Ureter (tissue), 1 donor: Measurements from ENCODE around the gene CYP39A1. TPM values are rescaled to one million over a fixed set of nuclear protein-coding genes. Genes with fewer than 3 reads are reported as not detected.

ENCODE experiments used
- DNase-seq: peaks from one replicate; pipeline ENCODE4 v3.0.0-alpha.2; 2020; ENCODE audit warnings: low spot score
- total RNA-seq: library from RNA; stranded (reverse); gene quantifications from one replicate; pipeline ENCODE4 v1.2.4, GENCODE V29; 2023
- donor health status: DM: yes; HTN: yes; CAD: no.

Gene CYP39A1
- total RNA-seq, 1 donor from 2014 or later, result 3.5 TPM

- DNase-seq, result no peak
These were observed 60.6 kb downstream of the CYP39A1 start for GRCh38 chr6:46592046-46592445.

GRCh38 chr6:46590765-46591164 lies 61.9 kb downstream of the CYP39A1 start:
- no peak for DNase-seq

- no peak for DNase-seq
These were observed 65.7 kb downstream of the CYP39A1 start for GRCh38 chr6:46586906-46587305.

GRCh38 chr6:46584586-46584985 lies 68.0 kb downstream of the CYP39A1 start:
- DNase-seq, result no peak

- no peak for DNase-seq
These were observed 68.9 kb downstream of the CYP39A1 start for GRCh38 chr6:46583721-46584120.

GRCh38 chr6:46583081-46583480 lies 69.5 kb downstream of the CYP39A1 start:
- no peak for DNase-seq

- no peak for DNase-seq
These were observed 71.0 kb downstream of the CYP39A1 start for GRCh38 chr6:46581459-46582177.

GRCh38 chr6:46575530-46575929 lies 77.1 kb downstream of the CYP39A1 start:
- DNase-seq, result no peak

- no peak for DNase-seq
These were observed 79.5 kb downstream of the CYP39A1 start for GRCh38 chr6:46573140-46573539.

GRCh38 chr6:46565531-46565930 lies 87.1 kb downstream of the CYP39A1 start:
- DNase-seq, result no peak

GRCh38 chr6:46563924-46564323 lies 88.7 kb downstream of the CYP39A1 start:
- DNase-seq, result no peak

- DNase-seq, result no peak
These were observed 96.6 kb downstream of the CYP39A1 start for GRCh38 chr6:46556053-46556452.

GRCh38 chr6:46555129-46555528 lies 97.5 kb downstream of the CYP39A1 start:
- DNase-seq, result no peak

- DNase-seq, result no peak
These were observed 103.5 kb downstream of the CYP39A1 start for GRCh38 chr6:46549155-46549554.

- no peak for DNase-seq
These were observed 111.1 kb downstream of the CYP39A1 start for GRCh38 chr6:46541556-46541955.

- DNase-seq, result no peak
These were observed 112.8 kb downstream of the CYP39A1 start for GRCh38 chr6:46539866-46540265.

- DNase-seq, result no peak
These were observed 113.7 kb downstream of the CYP39A1 start for GRCh38 chr6:46538800-46539480.

- no peak for DNase-seq
These were observed 121.7 kb downstream of the CYP39A1 start for GRCh38 chr6:46530896-46531295.

- DNase-seq, result no peak
These were observed 123.5 kb downstream of the CYP39A1 start for GRCh38 chr6:46528961-46529750.

GRCh38 chr6:46526607-46527006 lies 126.0 kb downstream of the CYP39A1 start:
- no peak for DNase-seq

GRCh38 chr6:46525583-46525982 lies 127.0 kb downstream of the CYP39A1 start:
- no peak for DNase-seq

GRCh38 chr6:46521464-46521971 lies 131.1 kb downstream of the CYP39A1 start:
- no peak for DNase-seq
